HG03139 (cell line): ENCODE results near the gene UBE2D3.
"Not testable (repeated sequence)": the region's sequence is repeated elsewhere in the genome, so short reads cannot be mapped to it uniquely, and the experiment has no call there.

Experiments
- ATAC-seq: cut with Tn5 transposase; IDR thresholded peaks from one replicate; pipeline ENCODE4 v1.9.1; 2021; ENCODE audit not compliant: unreplicated experiment

UBE2D3 gene

DNA sequence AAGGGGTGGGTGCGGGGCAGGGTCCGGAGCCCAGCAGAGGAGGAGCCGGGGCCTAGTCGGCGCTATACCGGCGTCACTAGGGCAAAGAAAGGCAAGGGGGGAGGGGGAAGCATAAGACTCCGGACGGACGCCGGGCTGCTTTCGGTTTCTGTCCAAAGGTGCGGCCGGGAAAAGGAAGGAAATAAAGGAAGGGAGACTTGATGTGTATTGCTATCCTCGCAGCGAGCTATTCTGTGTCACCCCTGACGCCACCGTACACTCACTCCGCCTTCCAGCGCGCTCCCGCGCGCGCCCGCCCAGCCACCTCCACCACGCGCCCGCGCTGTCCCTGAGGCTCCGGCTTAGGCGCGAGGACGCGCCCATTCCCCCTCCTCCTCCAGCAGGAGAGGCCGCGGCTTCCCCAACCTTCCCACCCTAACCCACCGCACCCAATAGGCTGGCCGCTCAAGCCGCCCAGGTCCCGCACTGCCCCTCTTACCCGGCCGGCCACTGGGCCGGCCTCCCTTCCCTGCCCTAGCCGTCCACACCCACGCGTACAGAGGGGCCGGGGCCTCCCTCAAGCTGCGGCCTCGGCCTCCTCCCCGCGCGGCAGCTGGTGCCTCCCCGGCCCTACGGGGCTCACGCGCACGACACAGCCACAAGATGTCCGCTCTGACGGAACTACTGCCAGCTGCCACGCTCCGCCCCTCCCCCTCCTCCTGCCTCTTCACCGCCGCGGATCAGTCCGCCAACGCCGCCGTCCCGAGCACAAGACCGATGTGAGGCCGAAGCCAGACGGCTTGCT lies at the start of gene UBE2D3:
UBE2D3 (minus strand) TSS at position 662 of the 784 bp plus-strand sequence. CDS start 1,043 bp downstream, outside the sequence.
- peak; percentile 27 for ATAC-seq

DNA sequence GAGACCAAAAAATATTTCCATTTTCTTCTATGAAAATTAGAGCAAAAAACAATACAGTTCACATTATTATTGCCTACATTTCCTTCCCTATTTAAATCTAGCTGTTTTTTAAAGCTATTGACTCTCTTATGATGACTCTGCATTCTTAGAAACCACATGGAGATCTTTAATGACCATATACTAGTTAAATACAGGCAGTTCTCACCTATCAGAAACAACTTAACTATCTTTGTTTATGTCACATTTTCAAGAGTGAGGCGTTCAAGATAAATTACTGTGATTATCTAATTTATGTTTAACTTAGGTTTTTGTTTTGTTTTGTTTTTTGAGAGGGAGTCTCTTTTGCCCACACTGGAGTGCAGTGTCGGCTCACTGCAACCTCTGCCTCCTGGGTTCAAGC lies 44.4 kb upstream of the UBE2D3 start:
- no peak for ATAC-seq

- ATAC-seq, result peak; percentile 23
These were observed 42.3 kb upstream of the UBE2D3 start for GRCh38 chr4:102869569-102870197.

DNA sequence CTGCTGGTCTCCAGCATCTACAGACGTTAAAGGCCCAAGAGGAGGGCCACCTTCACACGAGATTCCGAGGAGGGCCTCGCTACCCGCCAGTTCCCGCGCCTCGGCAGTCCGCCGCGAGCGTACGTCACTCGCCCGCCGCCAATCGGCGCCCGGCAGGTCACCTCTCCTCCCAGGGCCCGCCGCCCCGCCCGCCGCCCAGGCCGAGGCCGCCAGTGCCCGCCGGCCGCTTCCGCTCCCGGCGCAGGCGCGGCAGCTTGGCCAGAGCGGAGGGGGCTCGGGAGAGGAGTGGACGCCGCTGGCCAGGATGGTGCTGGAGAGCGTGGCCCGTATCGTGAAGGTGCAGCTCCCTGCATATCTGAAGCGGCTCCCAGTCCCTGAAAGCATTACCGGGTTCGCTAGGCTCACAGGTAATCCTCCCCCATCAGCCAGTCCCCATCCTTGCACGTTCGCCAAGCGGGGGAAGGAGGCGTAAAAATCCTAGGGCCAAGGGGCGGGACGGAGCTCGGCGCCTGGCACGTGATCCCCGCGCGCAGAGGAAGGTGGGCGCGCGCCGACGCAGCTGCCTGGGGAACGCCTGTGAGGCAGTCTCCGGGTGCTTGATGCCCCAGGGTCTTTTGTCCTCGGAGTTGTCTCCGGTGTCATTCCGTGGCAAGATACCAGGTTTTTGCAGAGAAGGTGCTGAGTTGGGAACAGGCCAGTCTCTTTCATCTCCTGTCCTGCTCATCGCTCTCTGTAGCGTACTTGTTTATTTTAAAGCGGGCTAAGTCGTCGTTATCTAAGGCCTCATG lies 41.6 kb upstream of the UBE2D3 start, which contains the start of gene CISD2:
CISD2 (plus strand) TSS at position 212 of the 788 bp plus-strand sequence; CDS start at position 305, 93 bp downstream.
- ATAC-seq, result peak; percentile 83

DNA sequence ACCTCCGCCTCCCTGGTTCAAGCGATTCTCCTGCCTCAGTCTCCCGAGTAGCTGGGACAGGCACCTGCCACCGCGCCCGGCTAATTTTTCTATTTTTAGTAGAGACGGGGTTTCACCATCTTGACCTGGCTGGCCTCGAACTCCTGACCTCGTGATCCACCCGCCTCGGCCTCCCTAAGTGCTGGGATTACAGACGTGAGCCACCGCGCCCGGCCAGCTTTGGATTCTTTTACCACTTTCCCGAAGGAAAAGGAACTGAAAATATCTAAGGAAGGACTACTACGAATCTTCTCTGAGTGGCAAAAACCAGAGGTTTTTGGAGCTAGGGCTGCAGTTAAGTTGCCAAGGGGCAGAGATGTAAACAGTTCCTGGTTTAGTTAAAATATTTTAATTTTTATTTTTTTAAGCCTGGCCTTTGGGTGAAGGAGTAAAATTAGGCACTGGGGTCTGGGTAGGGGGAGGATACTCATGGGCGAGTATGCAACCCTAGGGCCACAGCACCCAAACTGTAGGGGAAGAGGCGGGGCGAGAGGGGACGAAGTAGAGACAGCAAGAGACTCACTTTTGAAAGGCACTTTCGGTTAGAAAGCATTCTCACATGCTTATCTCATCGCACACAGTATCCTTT lies 40.9 kb upstream of the UBE2D3 start:
- no peak for ATAC-seq

GRCh38 chr4:102867278-102868152 lies 40.2 kb upstream of the UBE2D3 start:
- ATAC-seq, result no peak

GRCh38 chr4:102865327-102865726 lies 38.0 kb upstream of the UBE2D3 start:
- ATAC-seq, result not testable (repeated sequence)

DNA sequence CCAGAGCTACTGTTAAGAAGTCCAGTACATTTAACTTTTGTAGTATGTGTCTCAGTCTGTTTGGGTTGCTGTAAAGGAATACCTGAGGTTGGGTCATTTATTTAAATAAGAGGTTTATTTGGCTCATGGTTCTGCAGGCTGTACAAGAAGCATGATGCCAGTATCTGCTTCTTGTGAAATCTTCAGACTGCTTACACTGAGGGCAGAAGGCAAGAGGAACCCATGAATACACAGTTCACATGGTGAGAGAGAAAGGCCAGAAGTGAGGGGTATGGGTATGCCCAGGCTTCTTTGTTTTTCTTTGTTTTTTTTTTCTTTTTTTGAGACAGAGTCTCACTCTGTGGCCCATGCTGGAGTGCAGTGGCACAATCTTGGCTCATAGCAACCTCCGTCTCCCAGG lies 35.4 kb upstream of the UBE2D3 start:
- no peak for ATAC-seq

GRCh38 chr4:102862016-102862415 lies 34.7 kb upstream of the UBE2D3 start:
- ATAC-seq, result no peak

- no peak for ATAC-seq
These were observed 33.4 kb upstream of the UBE2D3 start for GRCh38 chr4:102860611-102861324.

DNA sequence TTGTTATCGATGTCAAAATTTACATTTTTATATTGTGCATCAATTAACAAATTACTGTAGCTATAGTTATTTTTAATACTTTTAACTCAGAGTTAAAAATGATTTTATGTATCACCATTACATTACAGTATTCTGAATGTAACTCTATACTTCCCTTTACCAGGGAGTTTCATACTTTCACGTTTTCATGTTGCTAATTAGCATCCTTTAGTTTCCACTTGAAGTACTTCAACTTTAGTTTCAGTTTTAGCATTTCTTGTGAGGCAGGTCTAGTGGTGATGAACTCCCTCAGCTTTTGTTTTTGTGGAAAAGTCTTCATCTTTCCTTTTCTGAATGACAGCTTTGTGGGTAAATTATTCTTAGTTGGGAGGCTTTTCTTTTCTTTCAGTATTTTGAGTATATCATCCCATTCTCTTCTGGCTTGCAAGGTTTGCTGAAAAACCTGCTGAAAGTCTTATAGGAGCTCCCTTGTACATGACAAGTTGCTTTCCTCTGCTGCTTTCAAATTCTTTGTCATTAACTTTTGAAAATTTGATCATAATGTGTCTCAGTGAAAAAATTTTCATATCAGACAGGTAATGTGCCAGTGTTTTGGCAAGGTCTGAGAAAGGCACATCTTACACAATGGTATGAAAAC lies 31.6 kb upstream of the UBE2D3 start:
- ATAC-seq, result no peak

GRCh38 chr4:102850370-102850769 lies 23.0 kb upstream of the UBE2D3 start:
- no peak for ATAC-seq

DNA sequence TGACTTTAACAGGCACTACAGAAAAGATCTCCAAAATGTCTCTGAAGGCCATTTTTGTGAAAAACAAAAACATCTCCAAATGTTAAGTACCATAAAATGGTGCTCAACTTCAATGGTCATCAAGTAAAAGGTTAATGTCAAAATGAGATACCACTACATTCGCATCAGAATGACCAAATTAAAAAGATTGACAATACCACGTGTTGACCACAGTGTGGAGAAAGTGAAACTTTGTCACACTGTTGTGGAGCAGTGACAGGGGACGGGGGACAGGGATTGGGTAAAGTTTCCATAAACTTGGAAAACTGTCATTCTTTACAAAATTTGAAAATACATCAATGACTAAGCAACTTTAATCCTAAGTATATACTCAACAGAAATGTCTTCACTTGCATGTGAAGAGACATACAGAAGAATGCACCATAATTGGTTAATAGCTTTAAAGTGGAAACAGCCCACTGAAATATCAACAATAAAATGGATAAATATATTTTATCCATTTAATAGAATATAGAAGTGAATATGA lies 22.3 kb upstream of the UBE2D3 start:
- no peak for ATAC-seq

- ATAC-seq, result no peak
These were observed 20.3 kb upstream of the UBE2D3 start for GRCh38 chr4:102847687-102848086.

DNA sequence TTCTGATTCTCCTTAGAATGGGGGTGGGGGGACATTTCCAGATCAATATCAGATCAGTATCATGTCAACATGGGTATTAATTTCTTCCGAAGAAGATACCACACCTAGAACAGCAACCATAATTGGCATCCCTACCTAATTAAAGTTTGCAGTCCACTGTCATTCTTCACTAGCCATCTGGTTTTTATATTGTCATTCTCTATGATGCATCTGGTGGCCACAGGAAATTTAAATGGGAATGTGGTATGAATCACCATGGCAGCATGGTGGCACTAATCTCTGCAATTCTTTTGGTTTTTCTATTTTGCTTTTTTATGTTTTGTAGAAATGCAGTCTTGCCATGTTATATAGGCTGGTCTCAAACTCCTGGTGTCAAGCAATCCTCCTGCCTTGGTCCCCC lies 16.6 kb upstream of the UBE2D3 start:
- ATAC-seq, result no peak

GRCh38 chr4:102843273-102843672 lies 15.9 kb upstream of the UBE2D3 start:
- no peak for ATAC-seq

DNA sequence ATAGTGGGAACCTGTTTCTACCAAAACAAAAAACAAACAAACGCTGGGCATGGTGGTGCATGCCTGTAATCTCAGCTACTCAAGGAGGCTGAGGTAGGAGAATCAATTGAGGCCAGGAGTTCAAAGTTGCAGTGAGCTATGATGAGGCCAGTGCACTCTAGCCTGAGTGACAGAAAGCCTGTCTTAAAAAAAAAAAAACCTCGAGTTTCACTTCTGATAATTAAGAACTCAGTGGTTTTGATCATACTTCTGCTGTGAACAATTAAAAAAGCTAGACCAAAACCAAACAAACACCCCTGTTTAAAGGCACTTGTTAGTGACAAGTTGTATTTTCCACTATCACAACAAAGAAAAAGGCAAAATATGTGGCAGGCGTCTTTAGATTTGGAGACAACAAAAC lies 15.0 kb upstream of the UBE2D3 start:
- ATAC-seq, result no peak

DNA sequence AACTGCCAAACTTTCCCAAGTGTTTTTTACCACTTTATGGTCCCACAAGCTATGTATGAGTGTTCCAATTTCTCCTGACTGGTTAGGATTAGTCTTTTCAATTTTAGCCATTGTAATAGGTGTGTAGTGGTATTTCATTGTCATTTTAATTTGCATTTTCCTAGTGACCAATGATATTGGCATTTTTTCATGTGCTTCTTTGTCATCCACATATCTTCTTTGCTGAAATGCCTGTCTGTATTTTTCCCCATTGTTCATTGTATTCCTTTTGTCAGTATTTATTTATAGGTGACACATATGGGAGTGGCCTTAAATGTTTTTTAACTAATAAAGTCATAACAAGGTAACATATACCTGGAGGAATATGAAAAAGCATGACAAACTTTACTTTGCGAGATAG lies 9.2 kb upstream of the UBE2D3 start:
- no peak for ATAC-seq

DNA sequence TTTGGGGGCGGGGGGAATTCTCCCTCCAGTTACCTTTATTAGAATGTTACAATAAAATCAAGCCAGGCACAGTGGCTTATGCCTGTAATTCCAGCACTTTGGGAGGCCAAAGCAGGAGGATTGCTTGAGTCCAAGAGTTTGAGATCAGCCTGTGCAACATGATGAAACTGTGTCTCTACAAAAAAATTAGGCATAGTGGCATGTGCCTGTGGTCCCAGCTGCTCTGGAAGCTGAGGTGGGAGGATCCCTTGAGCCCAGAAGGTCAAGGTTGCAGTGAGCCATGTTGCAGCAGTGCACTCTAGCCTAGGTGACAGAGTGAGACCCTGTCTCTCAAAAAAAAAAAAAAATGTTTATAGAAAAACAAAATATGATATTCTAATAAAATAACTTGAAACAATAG lies 5.3 kb upstream of the UBE2D3 start:
- no peak for ATAC-seq
